ENCODE measurements around the gene SGPP1. TPM values are rescaled to one million over a fixed set of nuclear protein-coding genes. Genes with fewer than 3 reads are reported as not detected.

SGPP1 gene
- total RNA-seq, 1 experiment from 2014 or later = 17.7 TPM

- H4K20me1 ChIP-seq (ENCODE audit: insufficient read depth) = no peaks in the 10 kb centered on the region
- peaks cover 14% of the 10 kb centered on the region for H3K79me2 ChIP-seq (ENCODE audit: insufficient read depth, low read length)
- no peak overlapping the region for H3K4me2 ChIP-seq (ENCODE audit: low read length)
- ATAC-seq = no peak
- POLR2A ChIA-PET = no interaction called here
- DNase-seq (ENCODE audit: low read depth, low spot score) = no peak
- RAD21 ChIA-PET (ENCODE audit: low non-redundant PET in 1 of 2, low total read pairs in 2 of 2, uncharacterized antibody in 2 of 2, unreplicated experiment in 2 of 2) = no interaction called here
- H3K9me2 ChIP-seq (ENCODE audit: insufficient read depth) = no peaks in the 10 kb centered on the region
- TF ChIP-seq CBX3 (IDR thresholded peaks at IDR 0.05; ENCODE audit: low read depth) (no peak), POLR2A (IDR thresholded peaks at IDR 0.05; ENCODE audit: borderline replicate concordance, extremely low read depth, insufficient read depth, insufficient read length) (no peak), CEBPB (IDR thresholded peaks at IDR 0.05; ENCODE audit: low read depth) (no peak), ZBTB33 (IDR thresholded peaks at IDR 0.05; ENCODE audit: extremely low read depth, insufficient replicate concordance, low read length) (no peak), EZH2 (IDR thresholded peaks at IDR 0.05) (no peak), RAD21 (IDR thresholded peaks at IDR 0.05; ENCODE audit: low read depth) (no peak), TCF7L2 (IDR thresholded peaks at IDR 0.05; ENCODE audit: borderline replicate concordance, extremely low read depth, insufficient read depth, insufficient read length) (no peak), SRF (IDR thresholded peaks at IDR 0.05; ENCODE audit: low read depth) (no peak), SIN3A (IDR thresholded peaks at IDR 0.05; ENCODE audit: low read depth) (no peak), ZNF274 (IDR thresholded peaks at IDR 0.05; ENCODE audit: low read depth, low read length) (no peak), JUND (IDR thresholded peaks at IDR 0.05) (no peak), EZH2phosphoT487 (IDR thresholded peaks at IDR 0.05; ENCODE audit: borderline replicate concordance) (no peak), YY1 (IDR thresholded peaks at IDR 0.05; ENCODE audit: extremely low read depth, insufficient replicate concordance, low read depth, low read length) (no peak), EGR1 (IDR thresholded peaks at IDR 0.05; ENCODE audit: low read depth) (no peak), FOSL1 (IDR thresholded peaks at IDR 0.05; ENCODE audit: low read depth) (no peak), REST (IDR thresholded peaks at IDR 0.05; ENCODE audit: low read depth) (no peak)
- TF ChIP-seq, protein P1, sequence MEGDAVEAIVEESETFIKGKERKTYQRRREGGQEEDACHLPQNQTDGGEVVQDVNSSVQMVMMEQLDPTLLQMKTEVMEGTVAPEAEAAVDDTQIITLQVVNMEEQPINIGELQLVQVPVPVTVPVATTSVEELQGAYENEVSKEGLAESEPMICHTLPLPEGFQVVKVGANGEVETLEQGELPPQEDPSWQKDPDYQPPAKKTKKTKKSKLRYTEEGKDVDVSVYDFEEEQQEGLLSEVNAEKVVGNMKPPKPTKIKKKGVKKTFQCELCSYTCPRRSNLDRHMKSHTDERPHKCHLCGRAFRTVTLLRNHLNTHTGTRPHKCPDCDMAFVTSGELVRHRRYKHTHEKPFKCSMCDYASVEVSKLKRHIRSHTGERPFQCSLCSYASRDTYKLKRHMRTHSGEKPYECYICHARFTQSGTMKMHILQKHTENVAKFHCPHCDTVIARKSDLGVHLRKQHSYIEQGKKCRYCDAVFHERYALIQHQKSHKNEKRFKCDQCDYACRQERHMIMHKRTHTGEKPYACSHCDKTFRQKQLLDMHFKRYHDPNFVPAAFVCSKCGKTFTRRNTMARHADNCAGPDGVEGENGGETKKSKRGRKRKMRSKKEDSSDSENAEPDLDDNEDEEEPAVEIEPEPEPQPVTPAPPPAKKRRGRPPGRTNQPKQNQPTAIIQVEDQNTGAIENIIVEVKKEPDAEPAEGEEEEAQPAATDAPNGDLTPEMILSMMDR (IDR thresholded peaks at IDR 0.05 in 2 of 3, conservative IDR thresholded peaks at IDR 0.05 in 1 of 3; ENCODE audit: borderline replicate concordance in 1 of 3, insufficient read depth in 1 of 3, low read depth in 2 of 3, low read length in 2 of 3) = no peak
- CTCF ChIA-PET = no interaction called here
- peaks cover 0 to 14% of the 10 kb centered on the region in 2 experiments; a peak in 2 of 4 replicates for H3K4me1 ChIP-seq (ENCODE audit: control insufficient read depth in 1 of 2, insufficient read depth in 2 of 2, low read length in 2 of 2)
- intact Hi-C loops (cut with micrococcal nuclease) = loop anchor here (5.0 to 10.0 kb wide), 3 partner anchors 83 to 660 kb away; partner anchors contain the start of genes SGPP1 and SYNE2
- no peak overlapping the region for H3K27ac ChIP-seq (ENCODE audit: low read depth, low read length)
- no peaks in the 10 kb centered on the region for H3K9me3 ChIP-seq (ENCODE audit: control insufficient read depth in 1 of 2, insufficient read depth in 1 of 2, low read depth in 1 of 2, low read length in 2 of 2)
- H2AFZ ChIP-seq (ENCODE audit: low read depth, low read length, poor library complexity, severe bottlenecking) = no peak overlapping the region
- no TSS peak for BruUV-seq (replicated peaks)
- H3K9ac ChIP-seq (ENCODE audit: low read length) = no peak overlapping the region
- H3K27me3 ChIP-seq (ENCODE audit: insufficient read depth, low read length) = no peaks in the 10 kb centered on the region
- no peak overlapping the region for H3K4me3 ChIP-seq (replicated peaks in 1 of 2; ENCODE audit: low read depth in 1 of 2, low read length in 2 of 2)
- H3K36me3 ChIP-seq (ENCODE audit: control insufficient read depth in 1 of 2, insufficient read depth in 2 of 2, low read length in 2 of 2) = no peaks in the 10 kb centered on the region
These were observed 83.1 kb downstream of the SGPP1 start for GRCh38 chr14:63644741-63645140.

Data from HCT116 (cell line).